Activated CD4-positive, alpha-beta memory T cell treated with anti-CD3 and anti-CD28 coated beads for 36 hours (primary cell): Measurements from ENCODE around the gene STK25. TPM values are rescaled to one million over a fixed set of nuclear protein-coding genes. Genes with fewer than 3 reads are reported as not detected.

ENCODE experiments used
- CTCF ChIA-PET: fragments of 350-600 bp; sonication (Branson Sonifier 250); formaldehyde crosslinking; loops from one replicate; lab custom pipeline; 2021; ENCODE audit warnings: antibody characterized with exemption, inconsistent platforms; lab: Charles Lee
- POLR2A ChIA-PET: fragments of 350-600 bp; sonication (Branson Sonifier 250); formaldehyde crosslinking; loops from one replicate; lab custom pipeline; 2021; ENCODE audit warnings: antibody characterized with exemption; lab: Charles Lee
- DNase-seq: peaks from one replicate; pipeline ENCODE4 v3.0.0-alpha.2; 2020
- H3K27ac Mint-ChIP-seq: one replicate; pipeline ENCODE4 v1.8.0; 2021; ENCODE audit warnings: mixed read lengths
- H3K27me3 Mint-ChIP-seq: one replicate; pipeline ENCODE4 v1.8.0; 2021; ENCODE audit warnings: mixed read lengths
- H3K36me3 Mint-ChIP-seq: one replicate; pipeline ENCODE4 v1.8.0; 2021; ENCODE audit warnings: mixed read lengths
- H3K4me1 Mint-ChIP-seq: one replicate; pipeline ENCODE4 v1.8.0; 2021; ENCODE audit warnings: low read depth, mixed read lengths
- H3K4me3 Mint-ChIP-seq: one replicate; pipeline ENCODE4 v1.8.0; 2021; ENCODE audit warnings: mild to moderate bottlenecking, mixed read lengths
- H3K9me3 Mint-ChIP-seq: one replicate; pipeline ENCODE4 v1.8.0; 2021; ENCODE audit warnings: mixed read lengths
- intact Hi-C: fragments of 100-400 bp; cut with micrococcal nuclease; formaldehyde crosslinking; loops from one replicate; pipeline ENCODE4 v1.15.1; 2023
- total RNA-seq, 2 experiments: library from RNA; stranded (reverse); gene quantifications; one replicate each; pipeline ENCODE4 v1.2.3, GENCODE V29; 2021

Gene STK25
- total RNA-seq, 2 experiments from 2014 or later: 97.9 to 99.1 TPM

- Mint-ChIP-seq H3K4me3 (no peak overlapping the region), H3K4me1 (no peaks in the 10 kb centered on the region), H3K36me3 (peaks cover 4% of the 10 kb centered on the region), H3K9me3 (no peaks in the 10 kb centered on the region), H3K27me3 (no peaks in the 10 kb centered on the region), H3K27ac (no peak overlapping the region)
- ChIA-PET POLR2A (no interaction called here), CTCF (no interaction called here)
- DNase-seq: no peak
- intact Hi-C loops: no loop called here
Observed at GRCh38 chr2:241479026-241479898, 29.1 kb downstream of the STK25 start.

- H3K36me3 Mint-ChIP-seq: peaks cover 4% of the 10 kb centered on the region
- intact Hi-C loops: no loop called here
- H3K27ac Mint-ChIP-seq: no peak overlapping the region
- no peak overlapping the region for H3K4me3 Mint-ChIP-seq
- no peaks in the 10 kb centered on the region for H3K4me1 Mint-ChIP-seq
- no peak for DNase-seq
- CTCF ChIA-PET: no interaction called here
- H3K27me3 Mint-ChIP-seq: peaks cover 2% of the 10 kb centered on the region
- no peaks in the 10 kb centered on the region for H3K9me3 Mint-ChIP-seq
- POLR2A ChIA-PET: no interaction called here
Observed at GRCh38 chr2:241478166-241478565, 30.2 kb downstream of the STK25 start.

- no peaks in the 10 kb centered on the region for H3K9me3 Mint-ChIP-seq
- no peak overlapping the region for H3K27ac Mint-ChIP-seq
- H3K4me1 Mint-ChIP-seq: peaks cover 1% of the 10 kb centered on the region
- peaks cover 11% of the 10 kb centered on the region for H3K27me3 Mint-ChIP-seq
- ChIA-PET CTCF (no interaction called here), POLR2A (no interaction called here)
- DNase-seq: no peak
- H3K4me3 Mint-ChIP-seq: no peak overlapping the region
- intact Hi-C loops: no loop called here
- H3K36me3 Mint-ChIP-seq: peaks cover 4% of the 10 kb centered on the region
Observed at GRCh38 chr2:241475267-241475666, 33.1 kb downstream of the STK25 start.

GRCh38 chr2:241473399-241473798 is 35.0 kb downstream of the STK25 start:
- no peak overlapping the region for H3K4me3 Mint-ChIP-seq
- H3K27me3 Mint-ChIP-seq: peaks cover 11% of the 10 kb centered on the region
- ChIA-PET POLR2A (no interaction called here), CTCF (no interaction called here)
- H3K36me3 Mint-ChIP-seq: peaks cover 4% of the 10 kb centered on the region
- no peak for DNase-seq
- no peaks in the 10 kb centered on the region for H3K9me3 Mint-ChIP-seq
- no peak overlapping the region for H3K27ac Mint-ChIP-seq
- peaks cover 3% of the 10 kb centered on the region for H3K4me1 Mint-ChIP-seq
- intact Hi-C loops: no loop called here

GRCh38 chr2:241469746-241470145 is 38.6 kb downstream of the STK25 start:
- ChIA-PET CTCF (no interaction called here), POLR2A (no interaction called here)
- intact Hi-C loops: no loop called here
- H3K4me1 Mint-ChIP-seq: peaks cover 3% of the 10 kb centered on the region
- no peaks in the 10 kb centered on the region for H3K9me3 Mint-ChIP-seq
- H3K36me3 Mint-ChIP-seq: no peaks in the 10 kb centered on the region
- H3K27me3 Mint-ChIP-seq: peaks cover 11% of the 10 kb centered on the region
- no peak overlapping the region for H3K4me3 Mint-ChIP-seq
- DNase-seq: no peak
- no peak overlapping the region for H3K27ac Mint-ChIP-seq

- no peak overlapping the region for H3K4me3 Mint-ChIP-seq
- no peak overlapping the region for H3K27ac Mint-ChIP-seq
- peaks cover 11% of the 10 kb centered on the region for H3K27me3 Mint-ChIP-seq
- H3K4me1 Mint-ChIP-seq: peaks cover 3% of the 10 kb centered on the region
- intact Hi-C loops: no loop called here
- no peaks in the 10 kb centered on the region for H3K9me3 Mint-ChIP-seq
- ChIA-PET CTCF (no interaction called here), POLR2A (no interaction called here)
- no peak for DNase-seq
- no peaks in the 10 kb centered on the region for H3K36me3 Mint-ChIP-seq
Observed at GRCh38 chr2:241468476-241468781, 40.0 kb downstream of the STK25 start.

- no peak for DNase-seq
- no peaks in the 10 kb centered on the region for H3K9me3 Mint-ChIP-seq
- H3K36me3 Mint-ChIP-seq: no peaks in the 10 kb centered on the region
- H3K27ac Mint-ChIP-seq: no peak overlapping the region
- CTCF ChIA-PET: no interaction called here
- intact Hi-C loops: no loop called here
- H3K4me3 Mint-ChIP-seq: no peak overlapping the region
- POLR2A ChIA-PET: no interaction called here
- H3K4me1 Mint-ChIP-seq: peaks cover 3% of the 10 kb centered on the region
- H3K27me3 Mint-ChIP-seq: peaks cover 6% of the 10 kb centered on the region
Observed at GRCh38 chr2:241467777-241468475, 40.5 kb downstream of the STK25 start.

GRCh38 chr2:241466230-241466629 is 42.2 kb downstream of the STK25 start:
- H3K27me3 Mint-ChIP-seq: no peaks in the 10 kb centered on the region
- POLR2A ChIA-PET: no interaction called here
- H3K36me3 Mint-ChIP-seq: no peaks in the 10 kb centered on the region
- CTCF ChIA-PET: no interaction called here
- intact Hi-C loops: no loop called here
- H3K4me1 Mint-ChIP-seq: peaks cover 3% of the 10 kb centered on the region
- no peak overlapping the region for H3K27ac Mint-ChIP-seq
- DNase-seq: no peak
- H3K9me3 Mint-ChIP-seq: no peaks in the 10 kb centered on the region
- H3K4me3 Mint-ChIP-seq: no peak overlapping the region

- intact Hi-C loops: no loop called here
- Mint-ChIP-seq H3K27me3 (no peaks in the 10 kb centered on the region), H3K4me1 (peaks cover 3% of the 10 kb centered on the region), H3K36me3 (no peaks in the 10 kb centered on the region), H3K4me3 (no peak overlapping the region), H3K9me3 (no peaks in the 10 kb centered on the region), H3K27ac (no peak overlapping the region)
- no peak for DNase-seq
- POLR2A ChIA-PET: no interaction called here
- CTCF ChIA-PET: no interaction called here
Observed at GRCh38 chr2:241465543-241465942, 42.8 kb downstream of the STK25 start.

GRCh38 chr2:241463276-241464135 is 44.9 kb downstream of the STK25 start:
- no peaks in the 10 kb centered on the region for H3K27me3 Mint-ChIP-seq
- no peaks in the 10 kb centered on the region for H3K9me3 Mint-ChIP-seq

GRCh38 chr2:241461693-241462677 is 46.4 kb downstream of the STK25 start:
- Mint-ChIP-seq H3K36me3 (no peaks in the 10 kb centered on the region), H3K27me3 (no peaks in the 10 kb centered on the region), H3K27ac (no peak overlapping the region), H3K4me3 (no peak overlapping the region), H3K9me3 (no peaks in the 10 kb centered on the region), H3K4me1 (no peaks in the 10 kb centered on the region)
- intact Hi-C loops: no loop called here
- no peak for DNase-seq
- CTCF ChIA-PET: no interaction called here
- POLR2A ChIA-PET: no interaction called here

More at GRCh38 chr2:241463276-241464135, 44.9 kb downstream of the STK25 start:
- CTCF ChIA-PET: no interaction called here
- intact Hi-C loops: no loop called here
- Mint-ChIP-seq H3K27ac (no peak overlapping the region), H3K4me3 (no peak overlapping the region), H3K36me3 (no peaks in the 10 kb centered on the region), H3K4me1 (no peaks in the 10 kb centered on the region)
- DNase-seq: no peak
- POLR2A ChIA-PET: no interaction called here
